IMR-90 (cell line): ENCODE measurements around the gene BRAT1. TPM values are rescaled to one million over a fixed set of nuclear protein-coding genes. Genes with fewer than 3 reads are reported as not detected.

ENCODE experiments used
- ATAC-seq: fragments of 200-7000 bp; cut with Tn5 transposase; 2 replicates; pipeline ENCODE4 v1.9.1; 2020; ENCODE audit warnings: low read depth, mild to moderate bottlenecking, moderate library complexity
- BruUV-seq: library from RNA; stranded (reverse); fragments of 400-500 nt; replicated peaks from 2 replicates; lab custom pipeline; 2021; lab: Mats Ljungman, UMichigan
- CTCF ChIA-PET: fragments of 300-600 bp; formaldehyde crosslinking; extraction: SDS; loops from one replicate; lab custom pipeline; 2021; ENCODE audit warnings: antibody characterized with exemption; lab: Yijun Ruan, JAX
- POLR2A ChIA-PET: fragments of 300-600 bp; sonication (Branson Sonifier 250); formaldehyde crosslinking; loops from one replicate; lab custom pipeline; 2022; ENCODE audit warnings: antibody characterized with exemption; ENCODE audit not compliant: unreplicated experiment; lab: Charles Lee
- DNase-seq: peaks from one replicate; pipeline ENCODE4 v3.0.0; 2013
- H2AFZ ChIP-seq: replicated peaks from 2 replicates; pipeline ENCODE3; 2013; ENCODE audit warnings: low read length, mild to moderate bottlenecking; ENCODE audit not compliant: poor library complexity
- H2AK5ac ChIP-seq: 2 replicates; pipeline ENCODE4 v1.6.1; 2013; ENCODE audit warnings: low read depth, low read length, inconsistent platforms
- H2AK9ac ChIP-seq: replicated peaks from 2 replicates; pipeline ENCODE3; 2013; ENCODE audit warnings: mild to moderate bottlenecking, low read depth, low read length, moderate library complexity; ENCODE audit not compliant: poor library complexity
- H2BK120ac ChIP-seq: 2 replicates; pipeline ENCODE4 v1.6.1; 2013; ENCODE audit warnings: low read depth, low read length, inconsistent platforms
- H2BK15ac ChIP-seq: 3 replicates; pipeline ENCODE4 v1.6.1; 2013; ENCODE audit warnings: low read depth, low read length, inconsistent platforms
- H2BK20ac ChIP-seq: 2 replicates; pipeline ENCODE4 v1.6.1; 2013; ENCODE audit warnings: low read depth, mild to moderate bottlenecking, inconsistent platforms, low read length, moderate library complexity
- H2BK5ac ChIP-seq: 2 replicates; pipeline ENCODE4 v1.6.1; 2013; ENCODE audit warnings: mild to moderate bottlenecking, low read depth, low read length, inconsistent platforms; ENCODE audit not compliant: poor library complexity, severe bottlenecking
- H3K14ac ChIP-seq: replicated peaks from 2 replicates; pipeline ENCODE4 v1.6.1; 2013; ENCODE audit warnings: low read depth, low read length, inconsistent platforms
- H3K18ac ChIP-seq: 2 replicates; pipeline ENCODE4 v1.6.1; 2013; ENCODE audit warnings: low read depth, low read length, control low read depth
- H3K23ac ChIP-seq: 2 replicates; pipeline ENCODE4 v1.6.1; 2013; ENCODE audit warnings: low read depth, low read length, inconsistent platforms
- H3K27ac ChIP-seq: 2 replicates; pipeline ENCODE4 v1.5.1; 2013; ENCODE audit warnings: mild to moderate bottlenecking, control low read depth, low read length; ENCODE audit not compliant: insufficient read depth
- H3K27me3 ChIP-seq: 2 replicates; pipeline ENCODE4 v1.6.1; 2013; ENCODE audit warnings: low read length; ENCODE audit not compliant: control insufficient read depth, insufficient read depth
- H3K36me3 ChIP-seq: 2 replicates; pipeline ENCODE4 v1.6.1; 2013; ENCODE audit warnings: low read length, mixed read lengths; ENCODE audit not compliant: control insufficient read depth, insufficient read depth
- H3K4ac ChIP-seq: 2 replicates; pipeline ENCODE4 v1.6.1; 2013; ENCODE audit warnings: low read depth, low read length, inconsistent platforms
- H3K4me1 ChIP-seq: 2 replicates; pipeline ENCODE4 v1.6.1; 2013; ENCODE audit warnings: low read length, mixed read lengths; ENCODE audit not compliant: control insufficient read depth, insufficient read depth
- H3K4me2 ChIP-seq: 2 replicates; pipeline ENCODE4 v1.6.1; 2013; ENCODE audit warnings: low read depth, mild to moderate bottlenecking, control low read depth, low read length, moderate library complexity
- H3K4me3 ChIP-seq: 2 replicates; pipeline ENCODE4 v1.5.1; 2013; ENCODE audit warnings: low read depth, mild to moderate bottlenecking, control low read depth, low read length, moderate library complexity; ENCODE audit not compliant: insufficient read depth
- H3K56ac ChIP-seq: 2 replicates; pipeline ENCODE4 v1.6.1; 2013; ENCODE audit warnings: low read length, inconsistent platforms; ENCODE audit not compliant: insufficient read depth; ENCODE audit errors: extremely low read depth
- H3K79me1 ChIP-seq, 2 experiments: 2 replicates each; pipeline ENCODE4 v1.6.1; 2013; ENCODE audit warnings: low read length in 2 of 2, inconsistent platforms in 1 of 2, low read depth in 1 of 2
- H3K9ac ChIP-seq: 2 replicates; pipeline ENCODE4 v1.6.1; 2013; ENCODE audit warnings: low read depth, low read length, control low read depth
- H3K9me1 ChIP-seq: 2 replicates; pipeline ENCODE4 v1.6.1; 2013; ENCODE audit warnings: low read length, inconsistent platforms; ENCODE audit not compliant: insufficient read depth
- H3K9me3 ChIP-seq: 2 replicates; pipeline ENCODE4 v1.6.1; 2013; ENCODE audit warnings: low read length; ENCODE audit not compliant: control insufficient read depth, insufficient read depth
- H4K20me1 ChIP-seq: 2 replicates; pipeline ENCODE4 v1.6.1; 2013; ENCODE audit warnings: low read length, inconsistent platforms; ENCODE audit not compliant: insufficient read depth
- H4K5ac ChIP-seq: 2 replicates; pipeline ENCODE4 v1.6.1; 2013; ENCODE audit warnings: mild to moderate bottlenecking, low read depth, low read length, control low read depth
- H4K8ac ChIP-seq, 2 experiments: 2 replicates each; pipeline ENCODE4 v1.6.1; 2013; ENCODE audit warnings: low read depth in 2 of 2, low read length in 2 of 2, control low read depth in 1 of 2, inconsistent platforms in 1 of 2
- H4K91ac ChIP-seq: 2 replicates; pipeline ENCODE4 v1.6.1; 2013; ENCODE audit warnings: low read depth, low read length, inconsistent platforms; ENCODE audit not compliant: insufficient read depth
- BHLHE40 ChIP-seq: fragments of 150-350 bp; IDR thresholded peaks from 2 replicates; pipeline ENCODE4 v1.6.1; 2016; ENCODE audit warnings: mild to moderate bottlenecking, low read depth, low read length
- FOS ChIP-seq: fragments of 150-350 bp; IDR thresholded peaks from 2 replicates; pipeline ENCODE4 v1.6.1; 2016; ENCODE audit warnings: low read depth, low read length
- MAFK ChIP-seq: IDR thresholded peaks from 2 replicates; pipeline ENCODE4 v1.6.1; 2012; ENCODE audit warnings: low read depth, low read length, improper control_type of control experiment
- MXI1 ChIP-seq: IDR thresholded peaks from 2 replicates; pipeline ENCODE4 v1.6.1; 2012; ENCODE audit warnings: low read depth, mild to moderate bottlenecking, low read length, moderate library complexity, borderline replicate concordance
- NFE2L2 ChIP-seq: fragments of 150-350 bp; IDR thresholded peaks from 2 replicates; pipeline ENCODE4 v1.6.1; 2016; ENCODE audit warnings: low read depth, mild to moderate bottlenecking, low read length
- POLR2A ChIP-seq: IDR thresholded peaks from 2 replicates; pipeline ENCODE4 v1.6.1; 2012; ENCODE audit warnings: mild to moderate bottlenecking, low read depth, low read length
- RFX5 ChIP-seq: IDR thresholded peaks from 2 replicates; pipeline ENCODE4 v1.8.0; 2012; ENCODE audit warnings: low read depth, mild to moderate bottlenecking, low read length, moderate library complexity
- SMC3 ChIP-seq: fragments of 150-350 bp; IDR thresholded peaks from 2 replicates; pipeline ENCODE4 v1.6.1; 2016; ENCODE audit warnings: low read depth, mild to moderate bottlenecking, antibody characterized with exemption, low read length, moderate library complexity
- WGBS, 2 experiments: methylation state at CpG; one replicate each; pipeline versions ENCODE4 v1.1.5 to v1.1.7; 2013; ENCODE audit warnings: missing lambda C conversion rate in 2 of 2; ENCODE audit not compliant: insufficient read length in 1 of 2; ENCODE audit errors: extremely low coverage in 2 of 2; 5-methylcytosine and 5-hydroxymethylcytosine counted together
- dilution Hi-C: fragments of 300-500 bp; cut with HindIII; formaldehyde crosslinking; loops from one replicate; pipeline ENCODE4 v1.14.3; 2018; ENCODE audit warnings: low sequenced_read_pairs; ENCODE audit not compliant: unreplicated experiment
- in situ Hi-C: fragments of 300-500 bp; cut with MboI; formaldehyde crosslinking; loops from 3 replicates; pipeline ENCODE4 v1.14.3; 2019; ENCODE audit warnings: low sequenced_read_pairs, inconsistent platforms, mixed read lengths
- intact Hi-C: fragments of 100-400 bp; cut with micrococcal nuclease; formaldehyde crosslinking; loops from 2 replicates; pipeline ENCODE4 v1.10.0; 2022
- polyA plus RNA-seq, 3 experiments: library from polyadenylated mRNA; depleted of rRNA; stranded (reverse); fragments of >200 nt; gene quantifications; 2 replicates each; pipeline ENCODE4 v1.2.3, GENCODE V29; 2012; ENCODE audit warnings: low replicate concordance in 1 of 3
- total RNA-seq: library from RNA; depleted of rRNA; stranded (reverse); fragments of >200 nt; gene quantifications from 2 replicates; pipeline ENCODE4 v1.2.3, GENCODE V29; 2012
- TF ChIP-seq, protein P1 (sequence below): conservative IDR thresholded peaks from 2 replicates; pipeline ENCODE4 v1.5.1; 2012; ENCODE audit warnings: mild to moderate bottlenecking, low read depth, low read length, improper control_type of control experiment
- TF ChIP-seq, protein P2 (sequence below): fragments of 150-350 bp; IDR thresholded peaks from 2 replicates; pipeline ENCODE4 v1.6.1; 2016; ENCODE audit warnings: low read depth, mild to moderate bottlenecking, low read length, moderate library complexity, borderline replicate concordance

The BRAT1 gene
- total and polyA plus RNA-seq, 2 of the 4 experiments (the other 2 are of a cell fraction): 6.8 to 21.9 TPM

DNA sequence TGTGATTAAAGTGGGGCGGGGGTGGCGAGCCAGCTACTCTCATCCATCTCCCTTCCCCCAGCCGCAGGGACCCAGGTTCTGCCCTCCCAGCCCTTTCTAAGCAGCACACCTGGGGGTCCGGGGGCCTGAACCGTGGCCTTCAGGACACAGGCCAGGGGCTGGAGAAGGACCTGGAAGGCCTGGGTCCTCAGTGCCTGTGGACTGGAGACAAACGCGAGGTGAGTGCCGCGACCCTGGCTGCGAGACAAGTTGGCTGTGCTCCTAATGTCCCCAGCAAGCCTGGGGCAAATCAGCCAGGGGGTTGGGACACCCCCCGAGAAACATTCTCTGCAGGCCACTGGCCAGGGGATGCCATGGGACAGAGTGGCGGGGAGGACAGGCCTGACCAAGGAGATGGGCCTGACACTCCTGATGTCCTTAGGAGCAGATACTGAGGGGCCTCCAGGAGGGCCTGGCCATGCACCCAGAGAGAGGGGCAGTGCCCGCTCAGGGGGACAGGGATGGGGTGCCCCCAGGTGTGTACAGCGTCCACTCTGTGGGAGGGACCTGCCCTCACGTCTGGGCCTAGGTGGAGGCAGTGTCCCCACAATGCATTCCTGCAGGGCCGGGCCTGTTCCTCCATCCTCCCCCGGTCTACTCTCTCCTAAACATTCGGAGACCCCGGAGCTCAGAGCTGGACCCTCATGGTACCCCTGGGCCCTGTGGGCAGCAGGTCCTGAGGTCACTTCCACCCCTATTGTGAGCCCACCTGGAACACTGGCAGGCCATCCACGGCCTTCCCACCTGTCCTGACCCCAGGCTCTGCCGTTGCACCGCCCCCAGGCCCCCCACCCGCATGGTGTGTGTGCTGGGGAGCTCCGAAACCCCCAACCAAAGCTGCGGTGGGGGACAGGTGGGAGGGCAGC lies 13.1 kb downstream of the BRAT1 start:
- dilution Hi-C loops: no loop called here
- no peak overlapping the region for H3K23ac ChIP-seq
- H2BK15ac ChIP-seq: no peak overlapping the region
- no peak for ATAC-seq
- ChIA-PET POLR2A (no interaction called here), CTCF (no interaction called here)
- no peak overlapping the region for H4K8ac ChIP-seq
- no peak overlapping the region for H3K56ac ChIP-seq
- WGBS, 2 experiments: 86% methylated on average over 11 of the region's 25 CpGs; no CpG with 5 or more reads in 1 of the 2 experiments
- no peak overlapping the region for H2AK5ac ChIP-seq
- peaks cover 61% of the 10 kb centered on the region for H3K36me3 ChIP-seq
- H3K27ac ChIP-seq: no peak overlapping the region
- no peak overlapping the region for H3K14ac ChIP-seq
- BruUV-seq: no TSS peak
- H3K4me2 ChIP-seq: no peak overlapping the region
- H3K4me3 ChIP-seq: no peak overlapping the region
- H3K9ac ChIP-seq: no peak overlapping the region
- no peak for DNase-seq
- TF ChIP-seq MXI1: no peak
- no peak for TF ChIP-seq NFE2L2
- TF ChIP-seq, protein P1, sequence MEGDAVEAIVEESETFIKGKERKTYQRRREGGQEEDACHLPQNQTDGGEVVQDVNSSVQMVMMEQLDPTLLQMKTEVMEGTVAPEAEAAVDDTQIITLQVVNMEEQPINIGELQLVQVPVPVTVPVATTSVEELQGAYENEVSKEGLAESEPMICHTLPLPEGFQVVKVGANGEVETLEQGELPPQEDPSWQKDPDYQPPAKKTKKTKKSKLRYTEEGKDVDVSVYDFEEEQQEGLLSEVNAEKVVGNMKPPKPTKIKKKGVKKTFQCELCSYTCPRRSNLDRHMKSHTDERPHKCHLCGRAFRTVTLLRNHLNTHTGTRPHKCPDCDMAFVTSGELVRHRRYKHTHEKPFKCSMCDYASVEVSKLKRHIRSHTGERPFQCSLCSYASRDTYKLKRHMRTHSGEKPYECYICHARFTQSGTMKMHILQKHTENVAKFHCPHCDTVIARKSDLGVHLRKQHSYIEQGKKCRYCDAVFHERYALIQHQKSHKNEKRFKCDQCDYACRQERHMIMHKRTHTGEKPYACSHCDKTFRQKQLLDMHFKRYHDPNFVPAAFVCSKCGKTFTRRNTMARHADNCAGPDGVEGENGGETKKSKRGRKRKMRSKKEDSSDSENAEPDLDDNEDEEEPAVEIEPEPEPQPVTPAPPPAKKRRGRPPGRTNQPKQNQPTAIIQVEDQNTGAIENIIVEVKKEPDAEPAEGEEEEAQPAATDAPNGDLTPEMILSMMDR: no peak
- TF ChIP-seq FOS: no peak
- TF ChIP-seq SMC3: no peak
- TF ChIP-seq MAFK: no peak
- TF ChIP-seq POLR2A: no peak
- TF ChIP-seq, protein P2, sequence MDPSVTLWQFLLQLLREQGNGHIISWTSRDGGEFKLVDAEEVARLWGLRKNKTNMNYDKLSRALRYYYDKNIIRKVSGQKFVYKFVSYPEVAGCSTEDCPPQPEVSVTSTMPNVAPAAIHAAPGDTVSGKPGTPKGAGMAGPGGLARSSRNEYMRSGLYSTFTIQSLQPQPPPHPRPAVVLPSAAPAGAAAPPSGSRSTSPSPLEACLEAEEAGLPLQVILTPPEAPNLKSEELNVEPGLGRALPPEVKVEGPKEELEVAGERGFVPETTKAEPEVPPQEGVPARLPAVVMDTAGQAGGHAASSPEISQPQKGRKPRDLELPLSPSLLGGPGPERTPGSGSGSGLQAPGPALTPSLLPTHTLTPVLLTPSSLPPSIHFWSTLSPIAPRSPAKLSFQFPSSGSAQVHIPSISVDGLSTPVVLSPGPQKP: no peak
- no peak for TF ChIP-seq RFX5
- no peak for TF ChIP-seq BHLHE40
- no peaks in the 10 kb centered on the region for H3K9me1 ChIP-seq
- H3K4me1 ChIP-seq: no peaks in the 10 kb centered on the region
- no peaks in the 10 kb centered on the region for H3K9me3 ChIP-seq
- H4K5ac ChIP-seq: no peak overlapping the region
- in situ Hi-C loops: no loop called here
- H3K4ac ChIP-seq: no peak overlapping the region
- intact Hi-C loops: no loop called here
- H2AK9ac ChIP-seq: no peak overlapping the region
- no peaks in the 10 kb centered on the region; the same call in 1 of the 2 replicates for H4K20me1 ChIP-seq
- no peak overlapping the region for H3K18ac ChIP-seq
- H3K27me3 ChIP-seq: no peaks in the 10 kb centered on the region
- no peak overlapping the region for H2BK20ac ChIP-seq
- no peak overlapping the region for H4K91ac ChIP-seq
- no peak overlapping the region for H2AFZ ChIP-seq
- no peak overlapping the region for H2BK120ac ChIP-seq
- H3K79me1 ChIP-seq: no peaks in the 10 kb centered on the region
- no peak overlapping the region for H2BK5ac ChIP-seq
